MM.1S (cell line): Measurements from ENCODE around the gene APOB.

Experiments used
- DNase-seq: peaks from one replicate; pipeline ENCODE4 v3.0.0-alpha.2; 2015
- H2AFZ ChIP-seq: fragments of 300-600 bp; sonication (generic); 2 replicates; pipeline ENCODE4 v1.6.0; 2016; ENCODE audit warnings: antibody characterized with exemption, low read length
- H3F3A ChIP-seq: fragments of 300-600 bp; sonication (generic); 2 replicates; pipeline ENCODE4 v1.6.1; 2016; ENCODE audit warnings: mild to moderate bottlenecking, antibody characterized with exemption, low read length, moderate library complexity, mixed read lengths; ENCODE audit not compliant: insufficient read depth
- H3K27ac ChIP-seq: fragments of 300-600 bp; sonication (generic); 2 replicates; pipeline ENCODE4 v1.5.1; 2016; ENCODE audit warnings: mild to moderate bottlenecking, low read length
- H3K27me3 ChIP-seq: fragments of 300-600 bp; sonication (generic); replicated peaks from 2 replicates; pipeline ENCODE4 v1.6.0; 2016; ENCODE audit warnings: low read length; ENCODE audit not compliant: insufficient read depth
- H3K36me3 ChIP-seq: fragments of 300-600 bp; sonication (generic); replicated peaks from 2 replicates; pipeline ENCODE4 v1.6.1; 2016; ENCODE audit warnings: mild to moderate bottlenecking, low read length, mixed read lengths; ENCODE audit not compliant: insufficient read depth
- H3K4me1 ChIP-seq: fragments of 300-600 bp; sonication (generic); 2 replicates; pipeline ENCODE4 v1.6.1; 2016; ENCODE audit warnings: low read length, mixed read lengths
- H3K4me2 ChIP-seq: fragments of 300-600 bp; sonication (generic); 2 replicates; pipeline ENCODE4 v1.6.0; 2016; ENCODE audit warnings: low read depth, low read length
- H3K4me3 ChIP-seq: fragments of 300-600 bp; sonication (generic); 2 replicates; pipeline ENCODE4 v1.5.1; 2016; ENCODE audit warnings: low read length, mixed read lengths
- H3K79me2 ChIP-seq: fragments of 300-600 bp; sonication (generic); 2 replicates; pipeline ENCODE4 v1.6.1; 2016; ENCODE audit warnings: mixed run types, low read length, mixed read lengths
- H3K9ac ChIP-seq: fragments of 300-600 bp; sonication (generic); 2 replicates; pipeline ENCODE4 v1.6.1; 2016; ENCODE audit warnings: low read length, mixed read lengths
- H3K9me2 ChIP-seq: fragments of 300-600 bp; sonication (generic); replicated peaks from 2 replicates; pipeline ENCODE4 v1.6.1; 2016; ENCODE audit warnings: mild to moderate bottlenecking, low read length, mixed read lengths; ENCODE audit not compliant: insufficient read depth
- H3K9me3 ChIP-seq: fragments of 300-600 bp; sonication (generic); replicated peaks from 2 replicates; pipeline ENCODE4 v1.6.1; 2016; ENCODE audit warnings: mild to moderate bottlenecking, low read length, mixed read lengths; ENCODE audit not compliant: insufficient read depth
- H4K20me1 ChIP-seq: fragments of 300-600 bp; sonication (generic); 2 replicates; pipeline ENCODE4 v1.6.1; 2016; ENCODE audit warnings: mild to moderate bottlenecking, low read length, moderate library complexity, mixed read lengths; ENCODE audit not compliant: insufficient read depth
- CTCF ChIP-seq: fragments of 300-600 bp; sonication (generic); IDR thresholded peaks from 2 replicates; pipeline ENCODE4 v1.5.1; 2016; ENCODE audit warnings: antibody characterized with exemption, low read length, mixed read lengths
- EZH2 ChIP-seq: fragments of 300-600 bp; sonication (generic); optimal IDR thresholded peaks from 2 replicates; pipeline ENCODE3; 2017; ENCODE audit warnings: low read depth, mild to moderate bottlenecking, antibody characterized with exemption, low read length, mixed read lengths
- EZH2phosphoT487 ChIP-seq: fragments of 300-600 bp; sonication (generic); IDR thresholded peaks from 2 replicates; pipeline ENCODE4 v1.6.1; 2018; ENCODE audit warnings: antibody characterized with exemption, low read length

Gene APOB

GRCh38 chr2:20992201-20992711 is 51.6 kb downstream of the APOB start:
- no peaks in the 10 kb centered on the region for H3K4me1 ChIP-seq
- TF ChIP-seq EZH2phosphoT487: no peak
- H3K79me2 ChIP-seq: no peaks in the 10 kb centered on the region
- H3K27me3 ChIP-seq: no peaks in the 10 kb centered on the region
- no peaks in the 10 kb centered on the region for H3K9me3 ChIP-seq
- H3K27ac ChIP-seq: no peak overlapping the region
- no peak overlapping the region for H3K4me2 ChIP-seq
- H2AFZ ChIP-seq: no peak overlapping the region
- no peak for DNase-seq
- no peak overlapping the region for H3K9ac ChIP-seq
- no peak overlapping the region for H3K4me3 ChIP-seq
- H3K36me3 ChIP-seq: no peaks in the 10 kb centered on the region
- no peaks in the 10 kb centered on the region for H4K20me1 ChIP-seq
- H3F3A ChIP-seq: no peaks in the 10 kb centered on the region
- H3K9me2 ChIP-seq: no peaks in the 10 kb centered on the region

GRCh38 chr2:20990442-20991430 is 53.1 kb downstream of the APOB start:
- Histone ChIP-seq H3K79me2 (no peaks in the 10 kb centered on the region), H3K9me3 (no peaks in the 10 kb centered on the region), H2AFZ (no peak overlapping the region), H3K27me3 (no peaks in the 10 kb centered on the region), H3K27ac (no peak overlapping the region), H3K36me3 (no peaks in the 10 kb centered on the region), H3K9ac (no peak overlapping the region), H3K4me2 (no peak overlapping the region), H4K20me1 (no peaks in the 10 kb centered on the region), H3K4me3 (no peak overlapping the region), H3K9me2 (no peaks in the 10 kb centered on the region), H3K4me1 (no peaks in the 10 kb centered on the region), H3F3A (no peaks in the 10 kb centered on the region)
- TF ChIP-seq EZH2phosphoT487 (no peak), EZH2 (no peak), CTCF (no peak)
- DNase-seq: no peak

GRCh38 chr2:20989404-20989803 is 54.5 kb downstream of the APOB start:
- TF ChIP-seq EZH2 (no peak), CTCF (no peak), EZH2phosphoT487 (no peak)
- H3F3A ChIP-seq: no peaks in the 10 kb centered on the region
- no peak overlapping the region for H3K4me3 ChIP-seq
- no peak for DNase-seq
- no peaks in the 10 kb centered on the region for H3K27me3 ChIP-seq
- no peak overlapping the region for H3K27ac ChIP-seq
- H3K79me2 ChIP-seq: no peaks in the 10 kb centered on the region
- H3K9ac ChIP-seq: no peak overlapping the region
- no peaks in the 10 kb centered on the region for H3K36me3 ChIP-seq
- H3K9me3 ChIP-seq: no peaks in the 10 kb centered on the region
- H3K4me1 ChIP-seq: no peaks in the 10 kb centered on the region
- no peak overlapping the region for H3K4me2 ChIP-seq
- no peaks in the 10 kb centered on the region for H3K9me2 ChIP-seq
- no peak overlapping the region for H2AFZ ChIP-seq
- H4K20me1 ChIP-seq: no peaks in the 10 kb centered on the region

DNA sequence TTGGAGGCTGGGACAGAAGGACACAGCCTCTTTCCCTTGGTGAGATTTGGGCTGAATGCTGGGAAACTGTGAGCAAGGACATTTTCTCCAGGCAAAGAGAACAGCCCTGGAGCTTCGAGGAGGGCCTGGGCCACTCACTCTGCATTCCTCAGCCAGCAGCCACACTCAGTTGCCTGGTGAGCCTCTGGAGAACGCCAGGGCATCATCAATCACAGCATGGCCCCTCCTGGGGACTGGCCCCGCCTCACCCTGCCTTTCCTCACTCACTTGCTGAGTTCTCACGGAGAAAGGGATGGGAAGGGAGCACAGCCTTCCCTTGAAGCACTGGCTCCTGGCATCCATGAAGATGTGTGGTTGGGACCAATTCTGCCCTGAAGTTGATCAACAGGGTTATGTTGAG is 55.0 kb downstream of the APOB start:
- no peaks in the 10 kb centered on the region for H3K27me3 ChIP-seq

More for the DNA sequence above, 55.0 kb downstream of the APOB start:
- no peaks in the 10 kb centered on the region for H3K79me2 ChIP-seq
- H3K36me3 ChIP-seq: no peaks in the 10 kb centered on the region
- no peak for DNase-seq
- H2AFZ ChIP-seq: no peak overlapping the region
- no peak overlapping the region for H3K4me2 ChIP-seq
- no peak overlapping the region for H3K27ac ChIP-seq
- H4K20me1 ChIP-seq: no peaks in the 10 kb centered on the region
- no peaks in the 10 kb centered on the region for H3K9me3 ChIP-seq
- no peak overlapping the region for H3K9ac ChIP-seq
- H3K4me1 ChIP-seq: no peaks in the 10 kb centered on the region
- no peaks in the 10 kb centered on the region for H3K9me2 ChIP-seq
- no peak overlapping the region for H3K4me3 ChIP-seq
- TF ChIP-seq CTCF (no peak), EZH2 (no peak), EZH2phosphoT487 (no peak)
- no peaks in the 10 kb centered on the region for H3F3A ChIP-seq
